GM21360 (cell line): ENCODE measurements around the gene PTPRN2.

Experiments
- ATAC-seq: cut with Tn5 transposase; IDR thresholded peaks from one replicate; pipeline ENCODE4 v1.9.1; 2021; ENCODE audit warnings: mild to moderate bottlenecking, moderate library complexity; ENCODE audit not compliant: unreplicated experiment

PTPRN2 gene

GRCh38 chr7:157821959-157822687 lies 765.5 kb downstream of the PTPRN2 start:
- ATAC-seq: no peak

DNA sequence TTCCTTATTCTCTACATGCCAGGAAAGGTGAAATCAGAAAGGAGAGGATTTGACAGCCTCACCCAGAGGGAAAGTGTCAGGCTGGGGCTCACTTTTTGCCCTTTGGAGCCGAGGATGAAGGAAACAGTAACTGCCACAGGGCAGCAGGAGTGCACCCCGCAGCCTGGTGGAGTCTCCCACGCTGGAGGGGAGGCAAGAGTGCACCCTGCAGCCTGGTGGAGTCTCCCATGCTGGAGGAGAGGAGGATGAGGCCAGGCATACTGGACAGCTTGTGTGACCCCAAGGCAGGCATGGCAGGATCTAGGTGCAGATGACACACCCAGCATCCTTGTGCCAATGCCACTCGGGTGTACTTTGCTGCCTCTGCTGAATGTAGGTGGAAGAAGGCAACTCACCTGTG lies 766.8 kb downstream of the PTPRN2 start:
- no peak for ATAC-seq

- ATAC-seq: no peak
Observed at GRCh38 chr7:157819455-157819807, 768.2 kb downstream of the PTPRN2 start.

GRCh38 chr7:157818701-157819454 lies 768.7 kb downstream of the PTPRN2 start:
- ATAC-seq: no peak

DNA sequence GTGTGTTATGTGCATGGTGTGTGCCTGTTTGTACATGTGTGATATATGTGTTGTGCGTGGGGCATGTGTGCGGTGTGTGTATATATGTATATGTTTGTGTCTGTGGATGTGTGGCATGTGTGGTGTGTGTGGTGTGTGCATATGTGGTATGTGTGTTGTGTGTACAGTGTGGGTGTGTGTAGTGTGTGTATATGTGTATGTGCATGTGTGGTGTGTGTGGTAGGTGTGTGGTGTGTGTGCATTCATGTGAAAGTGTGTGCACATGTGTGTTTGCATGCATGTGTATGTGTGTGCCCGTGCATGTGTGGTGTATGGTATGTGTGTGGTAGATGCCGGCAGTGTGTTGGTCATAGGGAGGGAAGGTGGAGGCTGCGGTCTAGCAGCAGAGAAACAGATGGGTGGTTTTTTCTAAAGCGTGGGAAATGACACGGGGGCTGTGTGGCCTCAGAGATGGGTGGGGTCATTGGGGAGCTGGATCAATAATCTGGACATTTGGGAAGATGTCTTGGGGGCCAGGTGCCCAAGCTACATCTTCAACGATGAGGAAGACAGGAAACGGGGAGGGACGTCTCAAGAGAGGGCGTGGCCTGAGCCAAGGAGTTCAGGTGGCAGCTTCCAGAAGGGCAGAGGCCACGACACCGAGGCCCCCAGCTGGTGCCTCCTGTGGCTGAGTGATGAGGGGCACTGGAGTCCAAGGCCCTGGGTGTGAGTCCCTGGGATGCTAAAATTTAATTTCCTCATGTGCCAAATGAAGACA lies 769.5 kb downstream of the PTPRN2 start:
- ATAC-seq: no peak

- ATAC-seq: no peak
Observed at GRCh38 chr7:157817433-157817832, 770.2 kb downstream of the PTPRN2 start.

DNA sequence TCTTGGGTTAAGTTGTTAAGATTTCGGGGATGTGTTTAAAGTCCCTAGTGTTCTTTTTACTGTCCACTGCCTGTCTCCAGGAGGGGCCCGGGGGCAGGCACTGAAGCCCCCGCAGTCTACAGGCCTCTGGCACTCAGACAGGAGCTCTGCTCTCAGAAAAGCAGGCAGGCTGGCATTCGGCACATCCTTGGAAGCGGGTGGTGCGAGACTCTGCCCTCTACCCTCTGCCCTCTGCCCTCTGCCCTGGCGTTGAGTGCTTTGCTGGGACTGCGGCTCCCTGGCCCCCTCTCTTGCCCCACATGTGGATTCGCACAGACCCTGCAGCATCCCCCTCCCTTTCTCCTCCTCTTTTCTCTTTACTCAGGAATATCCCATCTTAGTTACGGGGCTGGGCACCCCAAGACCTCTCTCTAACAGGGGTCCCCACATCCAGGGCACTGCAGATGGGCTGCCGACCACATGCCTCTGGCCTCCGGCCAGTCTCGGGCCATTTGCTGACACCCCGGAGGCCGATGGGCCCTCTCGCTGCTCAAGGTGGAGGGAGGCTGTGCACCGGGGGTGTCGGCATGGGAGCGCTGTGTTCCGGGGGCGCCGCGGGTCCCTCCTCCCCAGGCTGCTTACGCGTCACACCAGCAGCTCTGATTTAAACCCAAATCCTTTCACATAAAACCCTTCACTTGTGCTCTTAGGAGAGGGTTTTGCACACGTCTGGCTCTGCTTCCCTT lies 770.9 kb downstream of the PTPRN2 start:
- ATAC-seq: no peak

DNA sequence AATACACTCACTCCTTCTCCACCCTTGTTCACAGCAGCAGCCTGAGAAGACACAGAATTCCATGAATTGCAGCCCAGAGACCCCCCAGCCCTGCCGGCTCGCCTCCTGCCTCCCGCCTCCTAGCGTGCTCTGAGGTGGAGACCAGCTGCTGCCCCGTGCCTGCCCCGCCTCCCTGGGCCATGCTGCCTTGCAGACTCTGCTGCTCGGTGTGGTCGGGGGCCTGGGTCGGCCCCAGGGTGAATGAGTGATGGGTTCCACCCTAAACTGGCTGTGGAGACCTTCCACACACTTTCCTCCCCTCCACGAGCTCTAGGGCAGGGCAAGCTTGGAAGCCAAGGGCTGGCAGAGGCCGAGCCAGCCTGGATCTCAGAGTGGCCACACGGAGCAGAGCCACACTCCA lies 771.5 kb downstream of the PTPRN2 start:
- ATAC-seq: no peak

- ATAC-seq: no peak
Observed at GRCh38 chr7:157815706-157816022, 772.0 kb downstream of the PTPRN2 start.

- no peak for ATAC-seq
Observed at GRCh38 chr7:157814931-157815705, 772.5 kb downstream of the PTPRN2 start.

DNA sequence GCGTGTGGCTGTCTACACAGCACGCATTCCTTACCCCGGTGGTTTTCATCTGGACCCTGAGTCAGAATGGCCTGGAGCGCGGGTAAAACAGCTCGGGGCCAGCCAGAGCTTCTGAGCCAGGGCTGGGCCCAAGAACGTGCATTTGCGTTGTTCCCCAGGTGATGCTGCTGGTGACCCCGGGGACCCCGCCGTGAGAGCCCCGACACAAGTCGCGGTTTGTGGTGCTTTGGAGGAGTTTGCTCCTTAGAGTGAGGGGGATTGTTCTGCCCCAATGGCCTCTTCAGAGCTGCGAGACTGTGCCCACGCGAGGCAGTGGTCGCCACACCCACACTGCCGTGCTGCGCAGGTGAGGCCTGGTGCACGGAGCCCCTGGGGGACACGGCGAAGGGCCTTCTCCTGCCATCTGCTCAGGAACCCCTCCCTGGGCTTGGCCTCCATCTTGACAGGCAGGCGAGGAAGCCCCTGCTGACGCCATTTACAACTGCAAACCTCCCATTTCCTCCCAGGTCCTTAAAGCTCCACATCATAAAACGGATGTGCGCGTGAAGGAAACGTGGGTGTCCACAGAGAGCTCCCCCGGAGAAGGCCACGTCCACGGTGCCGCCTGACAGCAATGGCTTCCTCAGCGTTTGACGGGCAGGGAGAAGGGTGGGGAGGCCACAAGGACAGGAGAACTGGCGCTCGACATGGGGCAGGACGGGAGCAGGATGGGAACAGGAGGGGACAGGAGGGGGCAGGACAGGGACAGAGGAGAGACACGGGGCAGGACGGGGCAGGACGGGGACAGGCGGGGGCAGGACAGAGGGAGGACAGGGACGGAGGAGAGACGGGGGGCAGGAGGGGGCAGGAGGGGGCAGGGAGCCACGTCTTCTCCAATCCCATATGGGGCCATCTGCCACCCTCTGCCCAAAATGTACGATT lies 773.6 kb downstream of the PTPRN2 start:
- ATAC-seq: no peak

GRCh38 chr7:157813053-157813452 lies 774.6 kb downstream of the PTPRN2 start:
- no peak for ATAC-seq

- ATAC-seq: no peak
Observed at GRCh38 chr7:157811946-157812345, 775.7 kb downstream of the PTPRN2 start.

DNA sequence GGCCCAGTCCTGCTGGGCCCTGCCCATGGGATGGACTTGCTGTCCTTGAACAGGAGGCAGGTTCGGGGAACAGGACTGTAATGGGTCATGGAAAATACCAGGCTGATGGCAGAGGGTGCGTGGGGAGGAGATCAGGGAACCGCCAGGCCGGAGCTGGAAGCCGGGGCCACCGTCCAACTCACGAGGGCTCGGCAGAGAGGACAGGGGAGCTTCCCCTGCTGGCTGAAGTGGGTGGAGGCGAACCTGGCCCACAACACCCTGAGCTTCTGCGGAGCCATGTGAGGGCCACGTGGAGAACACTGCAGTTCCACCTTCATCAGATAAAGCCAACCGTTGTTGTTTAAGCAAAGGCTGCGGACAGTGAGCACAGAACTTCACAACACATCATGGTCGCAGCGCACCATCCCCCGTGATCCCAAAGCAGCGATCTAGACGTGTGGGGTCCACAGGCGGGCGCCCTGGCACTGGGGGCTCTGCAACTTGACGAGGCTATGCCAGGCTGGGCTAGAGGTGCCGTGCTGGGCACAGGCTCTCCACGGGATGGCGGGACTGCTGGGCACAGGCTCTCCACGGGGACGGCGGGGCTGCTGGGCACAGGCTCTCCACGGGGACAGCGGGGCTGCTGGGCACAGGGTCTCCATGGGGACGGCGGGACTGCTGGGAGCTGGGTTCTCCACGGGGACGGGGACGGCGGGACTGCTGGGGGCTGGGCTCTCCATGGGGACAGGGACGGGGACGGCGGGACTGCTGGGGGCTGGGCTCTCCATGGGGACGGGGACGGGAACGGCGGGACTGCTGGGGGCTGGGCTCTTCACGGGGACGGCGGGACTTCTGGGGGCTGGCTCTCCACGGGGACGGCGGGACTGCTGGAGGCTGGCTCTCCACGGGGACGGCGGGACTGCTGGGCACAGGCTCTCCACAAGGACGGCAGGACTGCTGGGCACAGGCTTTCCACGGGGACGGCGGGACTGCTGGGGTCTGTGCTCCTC lies 777.5 kb downstream of the PTPRN2 start:
- ATAC-seq: no peak

GRCh38 chr7:157809154-157809862 lies 778.3 kb downstream of the PTPRN2 start:
- no peak for ATAC-seq

- no peak for ATAC-seq
Observed at GRCh38 chr7:157808042-157808441, 779.6 kb downstream of the PTPRN2 start.

DNA sequence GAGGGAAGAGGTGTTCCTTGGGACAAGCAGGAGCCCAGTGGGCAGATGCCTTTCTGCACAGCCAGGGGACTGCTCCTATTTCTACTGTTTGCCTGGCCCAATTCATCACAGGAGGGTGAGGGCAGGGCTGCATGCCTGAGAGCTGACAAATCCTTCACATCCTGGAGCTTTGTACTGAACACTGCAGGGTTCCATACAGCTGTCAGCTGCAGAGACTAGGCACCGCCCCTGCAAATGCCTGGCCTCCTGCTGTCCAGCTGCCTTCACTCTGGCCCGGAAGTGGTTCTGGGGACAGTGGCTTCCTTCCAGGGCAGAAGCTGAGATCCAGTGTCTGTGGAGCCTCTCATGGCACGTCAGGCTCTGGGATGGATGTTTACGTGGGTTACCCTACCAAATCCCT lies 780.1 kb downstream of the PTPRN2 start:
- ATAC-seq: no peak

DNA sequence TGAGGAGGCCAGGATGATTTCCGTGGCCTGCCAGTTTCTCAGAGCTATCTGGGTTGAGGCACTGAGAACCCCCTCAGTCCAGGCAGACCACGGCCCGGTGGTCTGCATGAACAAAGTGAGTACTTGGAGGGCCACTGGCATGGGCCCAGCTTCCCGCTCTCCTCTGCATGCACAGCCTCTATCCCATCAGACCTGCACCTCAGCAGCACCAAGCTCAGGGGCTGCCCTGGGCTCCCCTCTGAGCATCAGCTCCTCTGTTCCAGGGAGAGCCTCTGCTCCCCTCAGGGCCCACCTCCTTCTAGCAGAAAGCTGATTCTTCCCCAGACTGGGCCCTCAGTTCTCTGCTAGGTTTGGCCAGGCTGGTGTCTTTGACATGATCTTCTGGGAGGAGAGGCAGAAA lies 780.9 kb downstream of the PTPRN2 start:
- ATAC-seq: no peak
